ENCODE data around the gene LDHA.

Gene LDHA

GRCh38 chr11:18395735-18396504 is 1.6 kb downstream of the LDHA start (continued):
- TF ChIP-seq ZBTB26 (tag by site-specific recombination; optimal IDR thresholded peaks at IDR 0.05): peak; percentile 30
- no peak for TF ChIP-seq ZSCAN18 (tag by site-specific recombination; IDR thresholded peaks at IDR 0.05)
- no peak for TF ChIP-seq YY2 (tag by site-specific recombination; IDR thresholded peaks at IDR 0.05)
- TF ChIP-seq, protein P1, sequence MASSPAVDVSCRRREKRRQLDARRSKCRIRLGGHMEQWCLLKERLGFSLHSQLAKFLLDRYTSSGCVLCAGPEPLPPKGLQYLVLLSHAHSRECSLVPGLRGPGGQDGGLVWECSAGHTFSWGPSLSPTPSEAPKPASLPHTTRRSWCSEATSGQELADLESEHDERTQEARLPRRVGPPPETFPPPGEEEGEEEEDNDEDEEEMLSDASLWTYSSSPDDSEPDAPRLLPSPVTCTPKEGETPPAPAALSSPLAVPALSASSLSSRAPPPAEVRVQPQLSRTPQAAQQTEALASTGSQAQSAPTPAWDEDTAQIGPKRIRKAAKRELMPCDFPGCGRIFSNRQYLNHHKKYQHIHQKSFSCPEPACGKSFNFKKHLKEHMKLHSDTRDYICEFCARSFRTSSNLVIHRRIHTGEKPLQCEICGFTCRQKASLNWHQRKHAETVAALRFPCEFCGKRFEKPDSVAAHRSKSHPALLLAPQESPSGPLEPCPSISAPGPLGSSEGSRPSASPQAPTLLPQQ (tag by site-specific recombination; IDR thresholded peaks at IDR 0.05): no peak
- no peak for TF ChIP-seq ZNF777 (tag by site-specific recombination; IDR thresholded peaks at IDR 0.05; ENCODE audit: borderline replicate concordance)
- no peak for TF ChIP-seq ZNF596 (tag by site-specific recombination; IDR thresholded peaks at IDR 0.05)
- no peak for TF ChIP-seq ZNF211 (tag by site-specific recombination; IDR thresholded peaks at IDR 0.05; ENCODE audit: low read depth)
- TF ChIP-seq ZSCAN16 (tag by site-specific recombination; IDR thresholded peaks at IDR 0.05): no peak
- TF ChIP-seq ZNF544 (tag by site-specific recombination; IDR thresholded peaks at IDR 0.05): no peak
- TF ChIP-seq HOXD13 (CRISPR knock-in tag; IDR thresholded peaks at IDR 0.05; ENCODE audit: borderline replicate concordance): no peak
- no peak for TF ChIP-seq ZNF157 (tag by site-specific recombination; IDR thresholded peaks at IDR 0.05)
- TF ChIP-seq SP2 (tag by site-specific recombination; IDR thresholded peaks at IDR 0.05): peak; percentile 93
- TF ChIP-seq ZNF670 (tag by site-specific recombination; IDR thresholded peaks at IDR 0.05; ENCODE audit: low read depth): no peak
- peak; percentile 50; the same call in 1 of the 2 replicates for TF ChIP-seq PATZ1 (tag by site-specific recombination; IDR thresholded peaks at IDR 0.05)
- no peak for TF ChIP-seq ZNF324 (tag by site-specific recombination; IDR thresholded peaks at IDR 0.05)
- no peak for TF ChIP-seq ZNF214 (tag by site-specific recombination; IDR thresholded peaks at IDR 0.05; ENCODE audit: borderline replicate concordance)
- TF ChIP-seq ZNF792 (tag by site-specific recombination; IDR thresholded peaks at IDR 0.05): no peak
- TF ChIP-seq ZNF658 (tag by site-specific recombination; IDR thresholded peaks at IDR 0.05): no peak
- TF ChIP-seq, protein P2, sequence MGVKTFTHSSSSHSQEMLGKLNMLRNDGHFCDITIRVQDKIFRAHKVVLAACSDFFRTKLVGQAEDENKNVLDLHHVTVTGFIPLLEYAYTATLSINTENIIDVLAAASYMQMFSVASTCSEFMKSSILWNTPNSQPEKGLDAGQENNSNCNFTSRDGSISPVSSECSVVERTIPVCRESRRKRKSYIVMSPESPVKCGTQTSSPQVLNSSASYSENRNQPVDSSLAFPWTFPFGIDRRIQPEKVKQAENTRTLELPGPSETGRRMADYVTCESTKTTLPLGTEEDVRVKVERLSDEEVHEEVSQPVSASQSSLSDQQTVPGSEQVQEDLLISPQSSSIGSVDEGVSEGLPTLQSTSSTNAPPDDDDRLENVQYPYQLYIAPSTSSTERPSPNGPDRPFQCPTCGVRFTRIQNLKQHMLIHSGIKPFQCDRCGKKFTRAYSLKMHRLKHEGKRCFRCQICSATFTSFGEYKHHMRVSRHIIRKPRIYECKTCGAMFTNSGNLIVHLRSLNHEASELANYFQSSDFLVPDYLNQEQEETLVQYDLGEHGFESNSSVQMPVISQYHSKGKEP (tag by site-specific recombination; IDR thresholded peaks at IDR 0.05): peak; percentile 77
- TF ChIP-seq ZNF837 (tag by site-specific recombination; IDR thresholded peaks at IDR 0.05): no peak
- TF ChIP-seq ZNF664 (tag by site-specific recombination; IDR thresholded peaks at IDR 0.05): no peak
- TF ChIP-seq, protein P3, sequence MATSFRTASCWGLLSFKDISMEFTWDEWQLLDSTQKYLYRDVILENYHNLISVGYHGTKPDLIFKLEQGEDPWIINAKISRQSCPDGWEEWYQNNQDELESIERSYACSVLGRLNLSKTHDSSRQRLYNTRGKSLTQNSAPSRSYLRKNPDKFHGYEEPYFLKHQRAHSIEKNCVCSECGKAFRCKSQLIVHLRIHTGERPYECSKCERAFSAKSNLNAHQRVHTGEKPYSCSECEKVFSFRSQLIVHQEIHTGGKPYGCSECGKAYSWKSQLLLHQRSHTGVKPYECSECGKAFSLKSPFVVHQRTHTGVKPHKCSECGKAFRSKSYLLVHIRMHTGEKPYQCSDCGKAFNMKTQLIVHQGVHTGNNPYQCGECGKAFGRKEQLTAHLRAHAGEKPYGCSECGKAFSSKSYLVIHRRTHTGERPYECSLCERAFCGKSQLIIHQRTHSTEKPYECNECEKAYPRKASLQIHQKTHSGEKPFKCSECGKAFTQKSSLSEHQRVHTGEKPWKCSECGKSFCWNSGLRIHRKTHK (tag by site-specific recombination; IDR thresholded peaks at IDR 0.05): no peak
- TF ChIP-seq EGR2 (tag by site-specific recombination; IDR thresholded peaks at IDR 0.05; ENCODE audit: low read depth): no peak
- no peak for TF ChIP-seq ZNF274 (IDR thresholded peaks at IDR 0.05; ENCODE audit: low read length)
- TF ChIP-seq ZNF274 (tag by site-specific recombination; IDR thresholded peaks at IDR 0.05; ENCODE audit: borderline replicate concordance): no peak
- no peak for TF ChIP-seq ZNF391 (tag by site-specific recombination; IDR thresholded peaks at IDR 0.05; ENCODE audit: borderline replicate concordance, low read depth)
- TF ChIP-seq ZNF132 (tag by site-specific recombination; IDR thresholded peaks at IDR 0.05; ENCODE audit: borderline replicate concordance): no peak
- no peak for TF ChIP-seq ZNF350 (tag by site-specific recombination; IDR thresholded peaks at IDR 0.05)
- no peak for TF ChIP-seq HOXA7 (CRISPR knock-in tag; IDR thresholded peaks at IDR 0.05; ENCODE audit: borderline replicate concordance)
- TF ChIP-seq ZIC2 (tag by site-specific recombination; IDR thresholded peaks at IDR 0.05): 0 out of 2 replicates have a peak, but pooled peaks have one; percentile 9
- no peak for TF ChIP-seq MYNN (tag by site-specific recombination; IDR thresholded peaks at IDR 0.05; ENCODE audit: borderline replicate concordance)
- TF ChIP-seq TCF7L2 (IDR thresholded peaks at IDR 0.05; ENCODE audit: borderline replicate concordance, low read depth, low read length): no peak
